C4-2B (cell line): ENCODE data around the gene CD8A.
"Not testable (repeated sequence)": the region's sequence is repeated elsewhere in the genome, so short reads cannot be mapped to it uniquely, and the experiment has no call there.

Source experiments
- H3K27ac ChIP-seq: fragments of 450-650 bp; 2 replicates; pipeline ENCODE4 v1.5.1; 2017
- ZFX ChIP-seq: fragments of 450-650 bp; IDR thresholded peaks from 2 replicates; pipeline ENCODE4 v1.6.1; 2017
- TF ChIP-seq, protein P1 (sequence below): fragments of 450-650 bp; conservative IDR thresholded peaks from 2 replicates; pipeline ENCODE4 v1.5.1; 2017; ENCODE audit warnings: mild to moderate bottlenecking

Gene CD8A

DNA sequence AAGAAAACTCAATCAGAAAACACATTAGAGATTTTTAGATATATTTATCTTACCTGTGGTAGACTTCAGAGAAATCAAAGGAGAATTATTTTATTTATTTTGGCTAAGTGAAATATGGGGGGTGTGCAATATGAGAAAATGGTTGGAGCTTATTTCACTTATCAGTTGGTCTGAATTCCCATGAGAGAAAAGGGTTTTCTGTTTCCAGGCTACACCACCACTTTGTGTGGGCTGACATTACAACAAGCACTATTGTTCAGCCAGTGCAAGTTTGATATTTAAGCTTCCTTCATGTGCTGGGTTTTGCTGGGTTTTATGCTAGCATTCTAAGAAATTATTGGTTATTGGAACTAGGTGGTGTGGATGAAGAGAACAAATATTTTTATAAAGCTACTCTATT lies 37.1 kb downstream of the CD8A start:
- TF ChIP-seq ZFX: no peak
- TF ChIP-seq, protein P1, sequence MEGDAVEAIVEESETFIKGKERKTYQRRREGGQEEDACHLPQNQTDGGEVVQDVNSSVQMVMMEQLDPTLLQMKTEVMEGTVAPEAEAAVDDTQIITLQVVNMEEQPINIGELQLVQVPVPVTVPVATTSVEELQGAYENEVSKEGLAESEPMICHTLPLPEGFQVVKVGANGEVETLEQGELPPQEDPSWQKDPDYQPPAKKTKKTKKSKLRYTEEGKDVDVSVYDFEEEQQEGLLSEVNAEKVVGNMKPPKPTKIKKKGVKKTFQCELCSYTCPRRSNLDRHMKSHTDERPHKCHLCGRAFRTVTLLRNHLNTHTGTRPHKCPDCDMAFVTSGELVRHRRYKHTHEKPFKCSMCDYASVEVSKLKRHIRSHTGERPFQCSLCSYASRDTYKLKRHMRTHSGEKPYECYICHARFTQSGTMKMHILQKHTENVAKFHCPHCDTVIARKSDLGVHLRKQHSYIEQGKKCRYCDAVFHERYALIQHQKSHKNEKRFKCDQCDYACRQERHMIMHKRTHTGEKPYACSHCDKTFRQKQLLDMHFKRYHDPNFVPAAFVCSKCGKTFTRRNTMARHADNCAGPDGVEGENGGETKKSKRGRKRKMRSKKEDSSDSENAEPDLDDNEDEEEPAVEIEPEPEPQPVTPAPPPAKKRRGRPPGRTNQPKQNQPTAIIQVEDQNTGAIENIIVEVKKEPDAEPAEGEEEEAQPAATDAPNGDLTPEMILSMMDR: no peak
- no peak overlapping the region for H3K27ac ChIP-seq

GRCh38 chr2:86752934-86753333 lies 37.8 kb downstream of the CD8A start:
- TF ChIP-seq, protein P1: no peak
- no peak for TF ChIP-seq ZFX

DNA sequence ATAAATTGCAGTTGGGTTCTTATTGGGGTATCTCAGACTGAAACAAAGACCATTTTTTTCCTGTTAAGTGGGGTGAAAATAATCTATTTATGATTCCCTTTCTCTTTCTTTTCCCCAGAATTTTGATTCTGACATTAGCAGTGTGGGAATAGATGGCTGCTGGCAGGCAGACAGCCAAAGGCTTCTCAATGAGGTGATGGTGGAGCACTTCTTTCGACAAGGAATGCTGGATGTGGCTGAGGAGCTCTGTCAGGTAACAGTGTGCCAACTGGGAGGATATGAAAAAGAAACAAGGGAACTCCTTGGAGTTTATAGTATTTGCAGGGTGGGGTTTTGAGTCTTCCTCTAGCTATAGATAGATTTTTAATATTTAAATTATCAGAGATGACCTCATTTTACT lies 38.9 kb downstream of the CD8A start:
- H3K27ac ChIP-seq: no peak overlapping the region
- TF ChIP-seq, protein P1: no peak
- TF ChIP-seq ZFX: no peak

More at GRCh38 chr2:86752934-86753333, 37.8 kb downstream of the CD8A start:
- H3K27ac ChIP-seq: no peak overlapping the region

GRCh38 chr2:86750240-86750839 lies 40.4 kb downstream of the CD8A start:
- H3K27ac ChIP-seq: no peak overlapping the region
- TF ChIP-seq ZFX: no peak
- TF ChIP-seq, protein P1: no peak

GRCh38 chr2:86747711-86748639 lies 42.7 kb downstream of the CD8A start:
- TF ChIP-seq, protein P1: no peak
- no peak for TF ChIP-seq ZFX
- H3K27ac ChIP-seq: no peak overlapping the region

GRCh38 chr2:86746939-86747338 lies 43.8 kb downstream of the CD8A start:
- TF ChIP-seq ZFX: no peak
- TF ChIP-seq, protein P1: no peak
- H3K27ac ChIP-seq: no peak overlapping the region

DNA sequence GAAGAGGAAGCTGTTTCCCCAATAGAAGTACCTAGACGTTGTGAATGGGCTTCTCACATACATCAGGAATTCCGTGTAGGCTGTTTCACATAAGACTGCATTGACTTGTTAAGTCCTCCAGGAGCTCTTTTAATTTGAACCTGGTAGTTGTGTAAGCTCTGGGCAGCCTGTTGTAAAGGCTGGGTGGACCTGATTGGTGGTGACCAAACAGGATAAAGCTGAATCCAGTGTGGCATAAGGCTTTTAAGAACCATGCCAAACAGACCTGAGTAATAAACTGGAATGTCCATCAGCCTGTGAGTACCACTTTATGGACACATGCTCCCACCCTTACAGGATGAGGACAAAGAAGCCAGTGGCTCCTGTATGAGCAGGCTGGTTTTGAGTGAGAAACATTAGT lies 46.6 kb downstream of the CD8A start:
- H3K27ac ChIP-seq: no peak overlapping the region
- TF ChIP-seq ZFX: no peak
- TF ChIP-seq, protein P1: no peak

DNA sequence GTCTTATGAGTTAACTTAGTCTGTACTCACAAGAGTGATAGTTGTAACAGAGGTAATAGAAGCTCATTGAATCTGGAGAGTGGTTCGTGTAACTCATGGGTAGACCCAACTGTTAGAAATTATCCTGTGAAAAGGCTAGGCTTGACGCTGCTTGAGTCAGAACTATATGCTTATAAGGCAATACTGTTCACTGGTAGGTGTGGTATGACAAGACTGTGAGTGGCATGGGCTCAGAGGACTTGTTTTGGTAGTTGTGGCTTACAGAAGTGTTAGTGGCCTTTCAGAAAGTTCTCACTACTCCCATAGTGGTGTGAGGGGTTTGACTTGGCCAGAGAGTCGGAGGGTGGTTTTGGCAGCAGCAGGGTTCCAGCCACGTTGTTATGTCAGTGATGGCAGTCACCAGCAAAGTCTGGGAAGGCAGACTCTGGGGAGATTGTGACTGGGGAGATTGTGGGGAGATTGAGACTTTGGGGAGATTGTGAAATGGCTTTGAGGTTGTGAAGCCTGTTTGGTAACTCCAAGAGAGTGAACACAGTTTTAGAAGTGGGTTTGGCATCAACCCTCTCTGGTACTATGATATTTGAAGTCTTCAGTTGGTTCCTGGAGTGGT lies 48.7 kb downstream of the CD8A start:
- not testable (repeated sequence) for H3K27ac ChIP-seq

DNA sequence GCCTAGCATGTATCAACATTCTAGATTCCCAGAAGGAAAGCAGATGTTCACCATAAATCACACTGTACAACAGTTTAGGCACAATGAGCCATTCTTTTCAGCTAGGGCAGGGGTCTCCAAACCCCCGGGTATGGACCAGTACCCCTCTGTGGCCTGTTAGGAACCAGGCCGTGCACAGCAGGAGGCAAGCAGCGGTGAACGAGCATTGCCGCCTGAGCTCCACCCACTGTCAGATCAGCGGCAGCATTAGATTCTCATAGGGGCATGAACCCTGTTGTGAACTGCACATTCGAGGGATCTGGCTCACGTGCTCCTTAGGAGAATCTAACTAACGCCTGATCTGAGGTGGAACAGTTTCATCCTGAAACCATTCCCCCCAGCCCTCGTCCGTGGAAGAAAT lies 50.8 kb downstream of the CD8A start:
- H3K27ac ChIP-seq: not testable (repeated sequence)

DNA sequence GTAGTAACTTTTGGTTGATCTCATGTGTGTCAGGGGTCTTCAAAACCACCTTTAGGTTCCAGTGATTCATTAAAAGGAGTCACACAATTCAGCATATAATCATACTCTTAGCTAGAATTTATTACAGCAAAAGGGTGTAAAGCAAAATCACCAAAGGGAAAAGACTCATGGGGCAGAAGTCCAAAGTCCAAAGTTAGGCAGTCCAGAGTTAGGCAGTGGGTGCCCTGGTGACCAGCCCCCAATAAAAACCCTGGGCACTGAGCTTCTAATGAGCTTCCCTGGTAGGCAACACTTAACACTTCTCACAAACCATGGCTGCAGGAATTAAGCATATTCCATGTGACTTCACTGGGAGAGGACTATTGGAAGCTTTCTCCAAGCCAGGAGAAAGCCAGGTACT lies 51.2 kb downstream of the CD8A start:
- not testable (repeated sequence) for H3K27ac ChIP-seq

DNA sequence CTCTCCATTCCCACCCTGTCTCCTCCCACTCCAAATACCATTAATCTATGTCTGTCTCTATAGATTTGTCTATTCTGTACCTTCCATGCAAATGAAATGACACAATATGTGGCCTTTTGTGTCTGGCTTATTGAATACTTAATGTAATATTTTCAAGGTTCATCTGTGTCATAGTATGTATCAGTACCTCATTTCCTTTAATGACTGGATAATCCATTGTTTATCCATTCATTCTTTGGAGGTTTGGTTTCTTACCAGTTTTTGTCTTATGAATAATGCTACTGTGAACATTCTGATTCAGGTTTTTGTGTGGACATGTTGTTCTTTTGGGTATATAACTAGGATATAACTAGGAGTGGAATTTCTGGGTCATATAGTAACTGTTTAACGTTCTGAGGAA lies 55.8 kb downstream of the CD8A start:
- not testable (repeated sequence) for H3K27ac ChIP-seq
